ENCODE data around the gene DAP.

DAP gene

GRCh38 chr5:10708189-10708944 is 52.7 kb downstream of the DAP start:
- no peak for DNase-seq

- DNase-seq: no peak
Measured at GRCh38 chr5:10707198-10708142, 53.6 kb downstream of the DAP start.

GRCh38 chr5:10706326-10706725 is 54.7 kb downstream of the DAP start:
- DNase-seq: no peak

GRCh38 chr5:10705747-10706146 is 55.3 kb downstream of the DAP start:
- no peak for DNase-seq

- no peak for DNase-seq
Measured at GRCh38 chr5:10704949-10705621, 55.9 kb downstream of the DAP start.

DNA sequence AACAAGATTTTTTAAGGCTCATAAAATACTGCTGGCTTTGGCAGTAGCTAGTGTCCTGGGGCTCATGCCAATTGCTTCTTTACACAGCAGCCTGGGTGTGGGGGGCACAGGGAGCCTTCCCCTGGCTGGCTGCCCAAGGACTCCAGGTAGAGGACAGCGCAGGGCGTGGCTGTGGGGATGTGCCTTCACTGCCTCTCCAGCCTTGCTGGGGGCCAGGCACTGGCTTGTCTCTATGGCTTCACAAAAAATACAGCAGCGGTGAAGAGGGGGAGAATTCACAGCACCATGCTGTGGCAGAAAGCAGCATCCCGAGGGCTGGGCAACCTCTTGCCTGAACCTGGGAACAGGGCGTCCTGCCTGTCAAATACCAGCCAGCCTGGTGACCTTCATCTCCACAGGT is 57.4 kb downstream of the DAP start:
- no peak for DNase-seq

GRCh38 chr5:10702911-10703491 is 58.0 kb downstream of the DAP start:
- no peak for DNase-seq

DNA sequence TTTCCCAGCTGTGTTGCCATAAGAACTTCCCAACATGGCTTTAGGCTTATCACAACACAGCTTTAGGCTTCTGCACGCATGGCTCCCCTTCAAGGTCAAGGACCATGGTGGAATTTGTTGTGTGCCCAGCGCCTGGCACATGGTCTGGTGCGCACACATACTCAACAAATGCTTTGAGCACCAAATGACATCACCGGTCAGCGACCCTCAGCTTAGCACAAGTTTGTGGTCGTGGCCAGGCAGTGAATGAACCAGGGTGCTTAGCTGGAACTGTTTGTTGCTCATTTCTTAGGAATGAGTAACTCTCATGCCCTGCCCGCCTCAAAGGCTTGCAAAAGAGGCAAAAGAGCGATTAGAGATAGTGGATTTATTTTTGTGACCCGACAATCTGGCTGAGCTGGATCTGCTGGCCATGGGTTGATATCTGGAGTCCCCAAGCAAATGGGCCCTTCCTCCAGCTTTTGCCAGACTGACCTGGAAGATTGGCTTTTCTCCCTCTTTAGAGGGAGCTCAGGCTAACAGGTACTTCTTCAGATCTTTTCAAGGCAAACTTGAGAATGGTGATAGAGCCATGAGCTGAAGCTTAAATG is 58.9 kb downstream of the DAP start:
- no peak for DNase-seq

DNA sequence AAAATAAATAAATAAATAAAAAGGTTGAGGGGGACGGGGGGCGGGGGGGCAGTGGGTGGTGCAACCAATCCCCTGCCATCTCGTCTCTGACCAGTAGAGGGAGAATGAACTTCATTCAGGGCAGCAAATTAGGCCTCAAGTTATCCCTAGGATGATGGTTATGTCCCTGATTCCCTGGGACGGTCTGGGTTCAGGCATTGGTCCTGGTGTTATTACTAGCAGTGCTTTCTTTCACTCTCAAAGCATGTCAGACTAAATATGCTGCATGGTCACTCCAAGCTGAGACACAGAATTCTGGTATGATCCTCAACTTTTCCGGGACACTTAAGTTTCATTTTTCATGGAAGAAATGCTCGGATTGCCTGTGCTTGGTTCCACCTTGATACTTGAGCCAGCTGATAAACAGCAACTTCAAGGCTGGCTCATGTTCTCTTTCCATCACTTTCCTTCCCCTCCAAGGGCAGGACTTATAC is 59.4 kb downstream of the DAP start:
- peak; percentile 59 for DNase-seq

- DNase-seq: no peak
Measured at GRCh38 chr5:10700516-10700915, 60.5 kb downstream of the DAP start.

GRCh38 chr5:10699987-10700386 is 61.0 kb downstream of the DAP start:
- no peak for DNase-seq

DNA sequence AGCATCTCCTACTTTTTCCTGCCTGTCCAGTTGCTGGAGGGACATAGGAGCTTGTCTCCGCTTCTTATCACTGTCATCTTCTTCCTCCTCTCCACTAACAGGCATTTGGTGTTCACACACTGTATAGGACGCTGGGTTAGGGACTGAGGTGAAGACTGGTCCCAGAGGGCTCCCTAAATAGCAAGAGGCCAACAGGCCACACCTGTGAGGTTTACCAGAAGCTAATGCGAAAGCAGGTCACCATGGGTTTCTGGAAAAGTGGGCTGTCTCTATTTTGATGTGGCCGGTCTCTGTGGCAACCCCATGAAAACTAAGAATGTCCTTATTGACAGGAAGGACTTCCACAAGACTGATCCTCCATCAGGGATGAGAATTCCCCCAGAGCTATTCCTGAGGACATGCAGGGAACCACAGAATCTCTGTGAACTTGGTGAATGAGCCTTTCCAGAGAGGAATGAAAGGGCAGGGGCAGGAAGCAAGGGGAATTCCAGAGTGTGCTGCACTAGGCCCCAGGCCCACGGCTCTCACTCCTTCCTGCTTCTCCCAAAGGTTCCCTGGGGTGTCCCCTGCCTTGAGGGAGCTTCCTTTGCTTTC is 61.7 kb downstream of the DAP start:
- no peak for DNase-seq

GRCh38 chr5:10695759-10696543 is 65.1 kb downstream of the DAP start:
- DNase-seq: no peak

- DNase-seq: peak; percentile 70
Measured at GRCh38 chr5:10695055-10695649, 65.9 kb downstream of the DAP start.

GRCh38 chr5:10691826-10692785 is 68.9 kb downstream of the DAP start:
- DNase-seq: no peak

DNA sequence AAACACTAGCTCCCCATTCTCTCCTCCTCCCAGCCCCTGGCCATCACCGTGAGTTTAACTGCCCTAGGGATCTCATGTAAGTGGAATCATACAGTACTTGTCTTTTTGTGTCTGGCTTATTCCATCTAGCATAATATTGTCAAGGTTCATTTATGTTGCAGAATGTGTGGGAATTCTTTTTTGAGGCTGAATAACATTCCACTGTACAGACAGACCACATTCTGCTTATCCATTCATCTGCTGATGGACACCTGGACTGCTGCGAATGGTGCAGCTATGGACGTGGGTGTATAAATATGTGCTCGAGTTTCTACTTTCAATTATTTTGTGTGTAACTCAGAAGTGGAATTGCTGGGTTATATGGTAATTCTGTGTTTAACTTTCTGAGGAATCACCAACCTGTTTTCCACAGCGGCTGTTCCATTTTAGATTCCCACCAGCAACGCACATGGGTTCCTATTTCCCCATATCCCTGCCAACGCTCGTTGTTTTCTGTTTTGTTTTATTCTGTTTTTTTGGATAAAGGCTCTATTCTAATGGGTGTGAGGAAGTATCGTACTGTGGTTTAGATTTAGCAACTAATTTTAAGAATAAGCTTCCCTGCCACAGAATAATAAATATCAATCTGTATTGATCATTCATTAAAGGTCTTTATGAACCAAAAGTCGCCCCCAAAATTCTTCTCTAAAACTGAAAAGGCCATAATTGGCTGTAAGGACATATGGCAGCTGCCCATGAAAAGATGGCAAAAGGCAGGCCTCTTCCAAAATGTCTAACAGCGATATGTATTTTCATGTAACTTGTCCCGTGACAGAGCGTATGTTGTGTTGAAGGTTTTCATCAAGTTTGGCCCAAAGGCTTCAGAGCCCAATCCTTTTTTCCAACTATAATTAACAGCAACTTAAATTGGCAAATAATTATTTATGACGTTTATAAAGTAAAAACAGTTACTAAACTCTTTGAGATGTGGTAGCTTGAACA is 70.3 kb downstream of the DAP start:
- no peak for DNase-seq

DNA sequence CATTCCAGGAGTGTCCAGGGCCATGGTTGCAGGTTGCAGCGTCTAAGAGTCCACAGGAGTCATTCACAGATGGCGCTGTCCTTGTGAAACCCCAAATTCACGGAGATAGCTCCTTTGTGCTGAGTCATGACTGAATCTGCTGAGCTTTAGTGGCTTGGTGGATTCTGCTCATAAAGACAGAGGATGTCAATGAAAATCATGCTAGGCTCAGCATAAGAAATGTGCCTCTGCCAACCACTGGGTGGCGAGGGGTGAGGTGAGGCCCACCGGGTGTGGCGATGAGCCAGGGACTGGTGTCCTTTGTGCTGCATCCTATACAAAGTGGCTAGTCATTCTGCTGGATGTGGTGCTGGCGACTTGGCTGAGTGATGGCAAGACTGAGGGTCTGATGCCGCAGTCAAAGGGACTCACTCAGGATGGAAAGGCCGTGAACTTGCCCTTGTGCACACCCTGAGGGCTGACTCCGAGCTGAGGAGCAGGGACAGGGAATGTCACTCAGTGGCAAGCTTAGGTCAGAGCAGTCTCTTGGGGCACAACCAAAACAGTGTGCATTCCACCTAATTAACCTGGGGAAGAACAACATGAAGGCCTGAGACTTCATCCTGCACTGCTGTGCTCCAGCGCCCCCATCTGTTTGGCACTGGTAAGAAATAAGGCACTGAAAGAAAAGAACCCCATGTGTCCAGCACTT is 71.5 kb downstream of the DAP start:
- peak; percentile 51 for DNase-seq

Data from NCI-H82 (cell line).